ENCODE measurements around the gene RNFT2.
"Not testable (repeated sequence)": the region's sequence is repeated elsewhere in the genome, so short reads cannot be mapped to it uniquely, and the experiment has no call there.

Gene RNFT2

DNA sequence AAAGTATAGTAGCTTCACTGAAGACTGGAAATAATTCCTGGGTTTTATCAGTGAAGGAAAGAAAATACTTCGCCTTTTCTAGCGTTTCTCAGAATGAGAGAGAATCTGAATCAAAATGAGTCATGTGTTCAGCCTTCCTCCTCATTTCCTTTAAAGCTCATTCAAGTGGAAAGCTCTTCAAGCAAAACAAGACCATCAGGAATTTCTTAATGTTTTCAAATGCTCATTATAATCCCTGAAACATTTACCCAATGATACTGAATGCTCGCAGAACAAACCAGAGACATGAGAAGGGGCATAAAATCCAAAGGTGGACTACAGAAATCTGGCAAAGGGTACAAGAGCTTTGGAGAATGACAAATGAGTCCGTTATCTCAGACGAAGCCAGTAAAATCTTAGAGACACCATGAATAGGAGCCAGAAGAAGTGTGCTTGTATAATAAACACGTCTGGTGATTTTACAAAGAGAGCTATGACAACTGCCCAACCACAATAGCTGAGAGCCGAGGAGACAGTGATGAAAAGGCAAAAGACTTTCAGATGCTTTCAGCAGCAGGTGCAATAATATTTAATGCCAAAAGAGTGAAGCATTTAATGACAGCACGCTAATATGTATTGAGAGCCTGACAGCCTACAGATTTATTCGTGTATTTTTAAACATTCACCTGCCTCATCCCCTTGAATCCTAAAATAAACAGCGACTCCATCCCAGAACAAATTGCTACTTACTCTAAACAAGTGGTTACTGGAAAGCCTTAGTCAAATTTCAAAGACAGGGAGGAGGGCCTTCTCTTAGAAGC, 19.3 kb upstream of the RNFT2 start:
- no peak overlapping the region for H3K4me3 ChIP-seq (ENCODE audit: low read length)
- no peak for TF ChIP-seq ZNF274 (IDR thresholded peaks at IDR 0.05; ENCODE audit: low read depth, low read length)

DNA sequence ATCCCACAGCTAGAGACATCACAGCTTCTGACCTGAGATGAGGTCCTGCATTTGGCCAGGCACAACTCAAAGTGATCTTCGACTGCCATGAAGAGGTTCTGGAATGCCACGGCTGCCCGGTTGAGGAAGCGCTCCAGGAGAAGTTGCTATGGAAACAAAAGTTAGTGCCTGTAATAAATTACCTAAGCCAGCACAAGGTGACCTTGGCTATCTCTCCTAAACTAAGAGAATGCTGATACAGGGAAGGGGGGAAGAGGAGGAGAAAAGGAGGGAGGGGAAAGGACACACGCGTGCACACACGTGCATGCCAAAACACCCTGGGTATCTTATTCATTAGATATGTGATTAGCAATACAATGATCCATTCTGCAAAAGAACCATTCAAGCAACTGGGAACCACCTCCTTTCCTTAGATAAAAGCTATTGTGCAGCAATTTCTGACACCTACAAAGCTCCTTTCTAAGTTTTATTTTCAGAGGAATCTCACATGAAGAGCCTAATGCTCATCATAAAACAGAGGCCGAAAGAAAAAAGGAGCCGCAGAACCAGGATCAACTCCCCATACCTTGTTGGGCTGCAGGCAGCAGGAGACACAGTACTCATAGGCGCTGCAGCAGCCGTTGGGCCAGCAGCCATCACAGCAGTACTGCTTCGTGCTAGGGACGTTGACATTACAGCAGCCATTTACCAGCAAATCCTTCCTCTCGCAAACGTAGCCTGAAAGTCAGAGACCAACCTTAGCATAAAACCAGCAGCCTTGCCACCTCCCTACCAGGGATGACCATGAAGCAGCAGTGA, 18.2 kb upstream of the RNFT2 start:
- no peak overlapping the region for H3K4me3 ChIP-seq (ENCODE audit: low read length)
- no peak for TF ChIP-seq ZNF274 (IDR thresholded peaks at IDR 0.05; ENCODE audit: low read depth, low read length)

DNA sequence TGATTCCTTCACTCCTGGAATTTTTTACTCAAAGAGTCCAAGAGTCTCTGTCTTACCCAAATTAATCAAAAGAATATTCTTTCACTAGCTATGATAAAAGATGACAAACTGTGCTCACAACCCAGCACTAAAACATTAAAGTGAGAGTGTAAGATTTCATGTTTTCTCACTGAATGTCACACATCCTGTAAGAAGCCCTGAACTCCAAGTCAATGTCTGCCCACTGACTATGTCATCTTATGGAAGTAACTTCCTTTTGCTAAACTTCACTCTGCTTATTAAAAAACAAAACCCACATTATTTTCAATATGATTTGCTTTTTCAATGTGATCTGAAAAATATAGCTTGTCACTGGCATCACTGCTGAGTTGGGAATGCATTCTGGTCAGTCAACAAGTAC, 15.9 kb upstream of the RNFT2 start:
- TF ChIP-seq ZNF274 (IDR thresholded peaks at IDR 0.05; ENCODE audit: low read depth, low read length), result no peak
- H3K4me3 ChIP-seq (ENCODE audit: low read length), result no peak overlapping the region

DNA sequence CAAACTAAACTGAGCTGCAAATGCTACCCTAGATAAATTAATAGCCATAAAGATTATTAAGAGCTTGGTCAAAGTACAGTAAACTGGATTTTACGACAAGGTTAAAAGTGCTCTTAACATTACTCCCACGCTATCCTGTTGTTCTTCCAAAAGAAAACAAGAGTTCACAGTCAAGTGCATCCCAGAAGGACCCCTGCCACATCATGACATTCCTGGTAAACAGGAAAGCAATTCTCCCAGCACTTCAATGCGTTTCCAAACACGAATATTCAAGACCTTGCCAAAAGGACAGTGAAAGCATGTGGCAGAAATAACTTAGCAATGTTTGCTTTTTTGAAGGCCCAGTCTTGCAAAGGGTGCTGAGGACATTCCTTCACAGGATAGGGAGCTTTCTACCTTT, 11.4 kb upstream of the RNFT2 start:
- H3K4me3 ChIP-seq (ENCODE audit: low read length), result no peak overlapping the region
- TF ChIP-seq ZNF274 (IDR thresholded peaks at IDR 0.05; ENCODE audit: low read depth, low read length), result no peak

DNA sequence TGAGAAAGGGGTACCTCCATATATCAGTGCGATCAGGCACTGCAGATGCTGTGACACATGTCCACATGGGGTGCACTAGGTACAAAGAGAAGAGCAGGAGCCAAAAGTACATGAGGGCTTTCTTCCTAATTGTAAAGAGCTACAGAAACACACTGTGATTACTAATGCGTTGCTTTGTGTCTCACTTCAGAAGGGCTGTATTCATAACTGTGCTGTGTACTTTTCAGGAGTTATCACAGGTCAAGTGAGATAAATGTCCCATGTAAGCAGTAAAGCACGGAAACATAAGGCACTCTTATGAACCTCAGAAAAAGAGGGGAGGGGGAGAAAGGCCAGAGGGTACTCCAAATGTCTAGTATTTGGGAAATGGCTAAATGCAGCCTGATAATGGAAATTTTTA, 10.9 kb upstream of the RNFT2 start:
- no peak for TF ChIP-seq ZNF274 (IDR thresholded peaks at IDR 0.05; ENCODE audit: low read depth, low read length)
- no peak overlapping the region for H3K4me3 ChIP-seq (ENCODE audit: low read length)

DNA sequence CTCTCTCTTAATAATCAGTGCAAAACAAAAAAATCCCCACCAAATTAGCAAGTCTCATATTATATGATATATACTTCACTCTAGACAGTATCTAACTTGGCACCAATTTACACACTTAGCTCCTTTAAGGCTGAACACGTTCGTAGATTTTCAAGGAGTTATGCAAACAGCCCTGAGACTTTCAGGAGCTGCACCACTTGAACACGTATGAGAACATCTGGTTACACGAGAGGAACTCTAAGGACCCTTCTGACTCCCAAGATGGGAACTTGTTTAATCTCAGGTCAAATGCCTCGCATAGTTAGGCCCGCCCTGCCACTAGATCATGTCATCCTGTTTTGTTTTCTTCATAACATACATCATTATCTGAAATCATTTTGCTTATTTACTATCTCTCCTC, 10.2 kb upstream of the RNFT2 start:
- no peak for TF ChIP-seq ZNF274 (IDR thresholded peaks at IDR 0.05; ENCODE audit: low read depth, low read length)
- H3K4me3 ChIP-seq (ENCODE audit: low read length), result no peak overlapping the region

DNA sequence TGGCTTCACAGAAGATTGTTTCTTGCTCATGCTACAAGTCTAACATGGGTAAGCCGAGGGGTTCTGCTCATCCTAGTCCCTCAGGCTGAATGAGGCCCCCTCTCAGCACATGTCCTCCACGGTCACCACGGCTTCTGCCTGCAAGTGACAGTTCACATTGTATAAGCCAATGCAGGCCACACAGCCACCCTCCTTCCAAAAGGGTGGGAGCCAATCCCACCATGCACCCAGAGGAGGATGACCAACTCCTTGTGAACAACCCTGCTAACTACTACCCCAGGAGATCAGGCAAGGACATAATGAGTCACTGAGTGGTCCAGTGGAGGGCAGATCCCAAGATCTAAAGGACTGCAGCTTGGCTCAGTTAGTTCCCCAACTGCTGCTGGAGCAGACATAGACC, 6.3 kb upstream of the RNFT2 start:
- H3K4me3 ChIP-seq (ENCODE audit: low read length), result no peak overlapping the region
- TF ChIP-seq ZNF274 (IDR thresholded peaks at IDR 0.05; ENCODE audit: low read depth, low read length), result no peak

DNA sequence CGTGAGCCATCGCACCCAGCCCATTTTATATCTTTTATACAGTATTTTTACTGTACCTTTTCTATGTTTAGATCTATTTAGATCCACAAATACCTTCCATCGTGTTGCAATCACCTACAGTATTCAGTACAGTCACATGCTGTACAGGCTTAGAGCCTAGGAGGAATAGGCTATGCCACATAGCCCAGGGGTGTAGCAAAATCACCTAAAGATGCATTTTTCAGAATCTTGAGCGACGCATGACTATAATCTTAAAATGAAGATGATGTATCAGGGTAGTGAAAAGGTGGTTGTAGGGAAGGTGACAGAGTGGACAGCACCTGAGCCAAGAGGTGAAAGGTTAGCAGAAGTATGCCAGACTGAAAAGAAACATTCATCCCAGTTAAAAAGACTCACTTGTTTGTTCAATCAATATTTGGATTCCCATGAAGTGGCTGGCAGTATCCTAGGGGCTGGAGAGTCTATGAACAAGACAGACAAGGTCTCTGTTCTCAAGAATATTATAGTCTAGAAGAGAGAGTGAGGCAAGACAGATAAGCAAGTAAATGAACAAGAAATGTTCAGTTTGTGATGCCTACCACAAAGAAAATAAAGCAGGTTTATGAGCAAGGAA, 3.9 kb upstream of the RNFT2 start:
- TF ChIP-seq ZNF274 (IDR thresholded peaks at IDR 0.05; ENCODE audit: low read depth, low read length), result no peak
- H3K4me3 ChIP-seq (ENCODE audit: low read length), result no peak overlapping the region

DNA sequence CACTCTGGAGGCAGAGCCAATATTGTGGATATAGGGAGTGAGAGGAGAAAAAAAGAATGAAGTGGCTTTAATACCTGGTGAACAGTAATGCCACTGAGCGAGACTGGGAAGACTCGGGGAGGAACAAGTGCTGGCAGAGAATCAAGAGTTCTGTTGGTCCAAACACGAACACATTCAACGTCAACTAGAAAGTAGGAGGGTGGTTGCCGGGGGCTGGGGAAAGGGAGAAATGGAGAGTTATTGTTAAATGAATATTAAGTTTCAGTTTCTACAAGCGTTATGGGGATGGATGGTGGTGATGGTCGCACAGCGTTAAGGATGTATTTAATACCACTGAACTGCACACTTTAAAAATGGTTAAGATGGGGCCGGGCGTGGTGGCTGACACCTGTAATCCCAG, 3.0 kb upstream of the RNFT2 start:
- no peak for TF ChIP-seq ZNF274 (IDR thresholded peaks at IDR 0.05; ENCODE audit: low read depth, low read length)
- H3K4me3 ChIP-seq (ENCODE audit: low read length), result no peak overlapping the region

DNA sequence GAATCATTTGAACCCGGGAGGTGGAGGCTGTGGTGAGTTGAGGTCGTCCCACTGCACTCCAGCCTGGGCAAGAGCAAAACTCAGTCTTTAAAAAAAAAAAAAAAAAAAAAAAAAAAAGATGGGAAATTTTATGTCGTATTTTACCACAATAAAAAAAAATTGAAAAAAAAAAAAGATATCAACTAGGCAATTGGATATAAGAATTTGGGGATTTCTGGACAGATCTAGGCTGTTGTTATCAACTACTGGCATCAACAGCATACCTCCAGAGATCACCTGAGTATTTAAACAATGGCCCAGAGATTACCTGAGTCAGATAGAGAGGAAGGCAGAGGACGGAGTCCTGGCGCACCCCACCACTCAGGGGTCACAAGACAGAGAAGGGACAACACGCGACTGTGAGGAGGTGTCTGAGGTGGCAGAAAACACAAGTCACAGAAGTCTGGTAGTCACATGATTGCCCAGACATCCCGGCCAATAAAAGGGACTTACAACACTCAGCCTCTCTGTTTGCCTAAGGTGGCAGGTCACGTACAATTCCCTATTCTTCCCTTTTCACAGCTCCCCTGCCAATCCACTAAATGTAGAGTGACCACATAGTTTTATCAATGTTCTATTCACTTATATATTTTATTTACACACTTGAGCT, 2.0 kb upstream of the RNFT2 start:
- peak overlapping the region; percentile 87; the same call in 1 of the 2 replicates for H3K4me3 ChIP-seq (ENCODE audit: low read length)
- TF ChIP-seq ZNF274 (IDR thresholded peaks at IDR 0.05; ENCODE audit: low read depth, low read length), result no peak

DNA sequence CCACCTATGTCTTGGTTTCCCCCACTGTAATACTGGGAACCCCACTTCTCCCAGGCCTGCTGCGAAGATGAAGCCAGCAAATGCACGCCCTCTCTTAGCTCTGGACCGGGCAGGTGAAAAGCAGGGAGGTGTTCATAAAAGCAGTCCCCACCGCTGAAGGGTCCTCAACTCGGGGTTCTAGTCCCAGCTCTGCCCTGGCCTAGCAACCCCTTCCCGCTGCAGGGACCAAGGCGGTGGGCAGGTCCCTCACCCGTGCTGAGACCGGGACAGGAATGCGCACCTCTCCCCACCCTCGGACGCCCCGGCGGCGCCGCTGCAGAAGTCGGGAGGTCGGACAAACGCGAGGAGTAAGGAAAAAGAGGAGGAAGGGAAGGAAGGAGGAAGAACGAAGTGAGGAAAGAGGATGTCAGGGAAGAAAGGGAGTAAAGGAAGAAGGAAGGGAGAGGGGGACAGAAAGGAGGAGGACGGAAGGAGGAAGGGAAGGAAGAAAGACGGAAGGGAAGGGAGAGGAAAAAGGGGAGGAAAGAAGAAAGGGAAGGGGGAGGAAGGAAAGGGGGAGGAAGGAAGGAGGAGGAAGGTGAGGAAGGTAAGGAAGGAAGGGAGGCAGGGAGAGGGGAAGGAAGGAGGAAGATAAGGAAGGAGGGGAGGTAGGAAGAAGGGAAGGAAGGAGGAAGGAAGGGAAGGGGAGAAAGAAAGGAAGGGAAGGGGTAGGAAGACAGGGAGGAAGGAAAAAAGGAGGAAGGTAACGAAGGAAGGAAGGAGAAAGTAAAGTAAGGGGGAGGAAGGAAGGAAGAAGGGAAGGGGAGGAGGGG, 947 bp upstream of the RNFT2 start:
- no peak for TF ChIP-seq ZNF274 (IDR thresholded peaks at IDR 0.05; ENCODE audit: low read depth, low read length)
- H3K4me3 ChIP-seq (ENCODE audit: low read length), result peak overlapping the region; percentile 87

DNA sequence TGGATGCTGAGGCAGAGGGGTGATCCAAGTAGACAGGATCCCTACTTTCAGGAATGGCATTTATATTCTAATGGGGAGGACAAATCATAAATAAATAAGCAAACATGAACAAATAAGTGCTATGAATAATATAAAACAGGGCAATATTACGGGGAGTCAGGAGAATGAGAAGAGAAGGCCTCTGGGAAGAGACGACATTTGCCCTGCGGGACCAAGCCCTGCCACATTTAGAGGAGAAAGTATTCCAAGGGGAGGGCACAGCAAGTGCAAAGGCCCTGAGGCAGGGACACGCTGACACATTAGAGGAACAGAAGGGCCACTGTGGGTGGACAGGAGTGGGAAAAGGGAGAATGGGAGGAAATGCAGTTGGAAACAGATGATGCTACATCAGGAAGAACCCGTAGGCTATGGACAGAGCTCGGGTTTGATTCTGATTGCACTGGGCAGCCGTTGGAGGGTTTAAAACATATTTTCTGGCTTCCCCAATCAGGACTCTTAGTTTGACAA, 1.3 kb downstream of the RNFT2 start:
- TF ChIP-seq ZNF274 (IDR thresholded peaks at IDR 0.05; ENCODE audit: low read depth, low read length), result no peak
- no peak overlapping the region; the same call in 1 of the 2 replicates for H3K4me3 ChIP-seq (ENCODE audit: low read length)

DNA sequence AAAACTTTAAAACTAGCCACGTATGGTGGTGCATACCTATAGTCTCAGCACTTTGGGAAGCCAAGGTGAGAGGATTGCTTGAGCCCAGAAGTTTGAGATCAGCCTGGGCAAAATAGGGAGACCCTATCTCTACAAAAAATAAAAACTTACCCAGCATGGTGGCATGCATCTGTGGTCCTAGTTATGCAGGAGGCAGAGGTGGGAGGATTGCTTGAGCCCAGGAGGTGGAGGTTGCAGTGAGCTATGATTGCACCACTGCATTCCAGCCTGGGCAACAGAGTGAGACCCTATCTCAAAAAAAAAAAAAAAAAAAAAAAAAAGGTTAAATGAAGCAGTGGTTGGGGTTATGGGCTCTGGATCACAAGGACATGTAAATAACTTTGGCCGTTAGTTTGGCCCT, 4.7 kb downstream of the RNFT2 start:
- not testable (repeated sequence) for H3K4me3 ChIP-seq (ENCODE audit: low read length)

Measured in GM08714 (cell line).